Activated T-helper 1 cell treated with anti-CD3 and anti-CD28 coated beads, Interleukin-12 subunit alpha, Interleukin-12 subunit beta, Interleukin-2, Interleukin-4 antibody, amounts not matched to agents 30 ng/mL and 10 ng/mL and 1 ng/mL, durations not matched to agents 14 hours and 24 hours and 36 hours (primary cell): Measurements from ENCODE around the gene TNIP2. TPM values are rescaled to one million over a fixed set of nuclear protein-coding genes. Genes with fewer than 3 reads are reported as not detected.

Source experiments
- DNase-seq: peaks from one replicate; pipeline ENCODE4 v3.0.0; 2021; ENCODE audit warnings: low spot score
- H3K27ac Mint-ChIP-seq: one replicate; pipeline ENCODE4 v1.8.0; 2021; ENCODE audit warnings: mild to moderate bottlenecking, mixed read lengths
- H3K27me3 Mint-ChIP-seq: one replicate; pipeline ENCODE4 v1.8.0; 2022; ENCODE audit warnings: mild to moderate bottlenecking, moderate library complexity, mixed read lengths; ENCODE audit not compliant: insufficient read depth
- H3K36me3 Mint-ChIP-seq: one replicate; pipeline ENCODE4 v1.8.0; 2021; ENCODE audit warnings: low read depth, mixed read lengths
- H3K4me1 Mint-ChIP-seq: one replicate; pipeline ENCODE4 v1.8.0; 2021; ENCODE audit warnings: low read depth, mixed read lengths
- H3K4me3 Mint-ChIP-seq: one replicate; pipeline ENCODE4 v1.8.0; 2021; ENCODE audit warnings: mild to moderate bottlenecking, moderate library complexity, mixed read lengths
- H3K9me3 Mint-ChIP-seq: one replicate; pipeline ENCODE4 v1.8.0; 2021; ENCODE audit warnings: mixed read lengths
- intact Hi-C: fragments of 100-400 bp; cut with micrococcal nuclease; formaldehyde crosslinking; loops from one replicate; pipeline ENCODE4 v1.15.1; 2024
- total RNA-seq: library from RNA; stranded (reverse); gene quantifications from 2 replicates; pipeline ENCODE4 v1.2.3, GENCODE V29; 2022

The TNIP2 gene
- 96.2 and 98.6 TPM in 2 replicates for total RNA-seq

GRCh38 chr4:2755821-2756690 lies at the start of gene TNIP2:
TSS of gene TNIP2 (minus strand) at chr4:2756336. CDS start at chr4:2756289, 47 bp downstream.
- intact Hi-C loops: loop anchor here (1.0 to 2.0 kb wide), 7 partner anchors 8 to 318 kb away; partner anchors contain the start of genes HTT and HTT-AS
- peak within 1 kb of the TSS; percentile 82 for H3K27ac Mint-ChIP-seq
- H3K4me1 Mint-ChIP-seq: peaks cover 40% of the 10 kb centered on the region
- H3K9me3 Mint-ChIP-seq: no peaks in the 10 kb centered on the region
- H3K27me3 Mint-ChIP-seq: no peaks in the 10 kb centered on the region
- H3K36me3 Mint-ChIP-seq: peaks cover 12% of the 10 kb centered on the region
- H3K4me3 Mint-ChIP-seq: peak within 1 kb of the TSS; percentile 86
- DNase-seq: peak; percentile 75

GRCh38 chr4:2804973-2805501 lies 48.9 kb upstream of the TNIP2 start:
- DNase-seq: no peak
- Mint-ChIP-seq H3K4me1 (peaks cover 6% of the 10 kb centered on the region), H3K36me3 (peaks cover 4% of the 10 kb centered on the region), H3K27ac (no peak overlapping the region), H3K27me3 (no peaks in the 10 kb centered on the region), H3K4me3 (no peak overlapping the region), H3K9me3 (no peaks in the 10 kb centered on the region)
- intact Hi-C loops: no loop called here

GRCh38 chr4:2804449-2804972 lies 48.4 kb upstream of the TNIP2 start:
- no peak overlapping the region for H3K4me3 Mint-ChIP-seq
- H3K27me3 Mint-ChIP-seq: no peaks in the 10 kb centered on the region
- peaks cover 4% of the 10 kb centered on the region for H3K36me3 Mint-ChIP-seq
- H3K27ac Mint-ChIP-seq: no peak overlapping the region
- no peak for DNase-seq
- H3K9me3 Mint-ChIP-seq: no peaks in the 10 kb centered on the region
- intact Hi-C loops: no loop called here
- H3K4me1 Mint-ChIP-seq: peaks cover 6% of the 10 kb centered on the region

- no peaks in the 10 kb centered on the region for H3K9me3 Mint-ChIP-seq
- H3K36me3 Mint-ChIP-seq: peaks cover 6% of the 10 kb centered on the region
- H3K4me1 Mint-ChIP-seq: peaks cover 10% of the 10 kb centered on the region
- DNase-seq: no peak
- no peak overlapping the region for H3K27ac Mint-ChIP-seq
- intact Hi-C loops: no loop called here
- H3K27me3 Mint-ChIP-seq: no peaks in the 10 kb centered on the region
- H3K4me3 Mint-ChIP-seq: no peak overlapping the region
Measured at GRCh38 chr4:2803624-2804448, 47.7 kb upstream of the TNIP2 start.

GRCh38 chr4:2802618-2803531 lies 46.7 kb upstream of the TNIP2 start:
- intact Hi-C loops: no loop called here
- no peaks in the 10 kb centered on the region for H3K9me3 Mint-ChIP-seq
- no peak overlapping the region for H3K4me3 Mint-ChIP-seq
- no peak overlapping the region for H3K27ac Mint-ChIP-seq
- no peak for DNase-seq
- peaks cover 12% of the 10 kb centered on the region for H3K36me3 Mint-ChIP-seq
- no peaks in the 10 kb centered on the region for H3K27me3 Mint-ChIP-seq
- H3K4me1 Mint-ChIP-seq: peaks cover 19% of the 10 kb centered on the region

GRCh38 chr4:2800691-2801596 lies 44.8 kb upstream of the TNIP2 start:
- peaks cover 36% of the 10 kb centered on the region for H3K4me1 Mint-ChIP-seq
- H3K27me3 Mint-ChIP-seq: no peaks in the 10 kb centered on the region
- no peak for DNase-seq
- H3K36me3 Mint-ChIP-seq: peaks cover 15% of the 10 kb centered on the region
- peak overlapping the region; percentile 78 for H3K4me3 Mint-ChIP-seq
- H3K9me3 Mint-ChIP-seq: no peaks in the 10 kb centered on the region
- intact Hi-C loops: loop anchor here (1.0 kb wide), 1 partner anchor 11 kb away; no protein-coding TSS in a partner anchor
- peak overlapping the region; percentile 48 for H3K27ac Mint-ChIP-seq

GRCh38 chr4:2799971-2800690 lies 44.0 kb upstream of the TNIP2 start:
- Mint-ChIP-seq H3K9me3 (no peaks in the 10 kb centered on the region), H3K4me1 (peaks cover 42% of the 10 kb centered on the region)
- DNase-seq: no peak

GRCh38 chr4:2799224-2799911 lies 43.2 kb upstream of the TNIP2 start:
- Mint-ChIP-seq H3K36me3 (peaks cover 13% of the 10 kb centered on the region), H3K4me1 (peaks cover 50% of the 10 kb centered on the region), H3K4me3 (peak overlapping the region; percentile 87), H3K27me3 (no peaks in the 10 kb centered on the region), H3K9me3 (no peaks in the 10 kb centered on the region), H3K27ac (peak overlapping the region; percentile 92)
- DNase-seq: no peak
- intact Hi-C loops: loop anchor here (2.0 kb wide), 1 partner anchor 45 kb away; no protein-coding TSS in a partner anchor

More at GRCh38 chr4:2799971-2800690, 44.0 kb upstream of the TNIP2 start:
- Mint-ChIP-seq H3K27me3 (no peaks in the 10 kb centered on the region), H3K36me3 (peaks cover 15% of the 10 kb centered on the region), H3K27ac (peak overlapping the region; percentile 81), H3K4me3 (peak overlapping the region; percentile 87)
- intact Hi-C loops: loop anchor here (2.0 kb wide), 1 partner anchor 45 kb away; no protein-coding TSS in a partner anchor

- Mint-ChIP-seq H3K4me3 (peak overlapping the region; percentile 87), H3K9me3 (no peaks in the 10 kb centered on the region), H3K36me3 (peaks cover 13% of the 10 kb centered on the region), H3K4me1 (peaks cover 56% of the 10 kb centered on the region), H3K27ac (peak overlapping the region; percentile 92), H3K27me3 (no peaks in the 10 kb centered on the region)
- DNase-seq: peak; percentile 45
- intact Hi-C loops: loop anchor here (1.0 to 2.0 kb wide), 4 partner anchors 11 to 52 kb away; no protein-coding TSS in a partner anchor
Measured at GRCh38 chr4:2798399-2799223, 42.5 kb upstream of the TNIP2 start.
